Esophagus muscularis mucosa (tissue), 4 donors: Measurements from ENCODE around the gene OTUD4.

Source experiments
- EP300 ChIP-seq: sonication (generic); formaldehyde crosslinking; IDR thresholded peaks from one replicate; pipeline ENCODE4 v1.6.1; 2017; ENCODE audit warnings: antibody characterized with exemption
- POLR2A ChIP-seq: fragments of 450-650 bp; IDR thresholded peaks from one replicate; pipeline ENCODE4 v1.6.1; 2017; ENCODE audit warnings: antibody characterized with exemption, moderate library complexity, mild to moderate bottlenecking, low read depth
- TF ChIP-seq, protein P1 (sequence below), 3 experiments: fragments of 200-600 bp in 2 of 3; fragments of 450-650 bp in 1 of 3; sonication (generic) in 2 of 3; IDR thresholded peaks; one replicate each; pipeline ENCODE4 v1.5.1; 2017 to 2019; ENCODE audit warnings: antibody characterized with exemption in 3 of 3, mild to moderate bottlenecking in 2 of 3, moderate library complexity in 1 of 3

DNA sequence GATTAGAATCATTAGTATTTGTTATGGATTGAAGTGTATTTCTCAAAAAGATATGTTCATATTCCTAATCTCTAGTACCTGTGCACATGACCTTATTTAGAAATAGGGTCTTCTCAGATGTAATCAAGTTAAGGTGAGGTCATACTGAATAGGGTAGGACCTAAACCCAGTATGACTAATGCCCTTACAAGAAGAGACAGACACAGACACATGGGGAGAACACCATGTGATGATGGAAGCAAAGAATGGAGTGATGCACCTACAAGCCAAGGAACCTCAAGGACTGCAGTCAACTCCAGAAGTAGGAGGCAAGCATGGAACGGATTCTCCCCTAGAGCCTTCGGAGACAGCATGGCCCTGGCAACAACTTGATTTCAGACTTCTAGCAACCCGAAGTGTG is 31.4 kb downstream of the OTUD4 start:
- TF ChIP-seq POLR2A (no peak), EP300 (no peak)
- TF ChIP-seq, protein P1, sequence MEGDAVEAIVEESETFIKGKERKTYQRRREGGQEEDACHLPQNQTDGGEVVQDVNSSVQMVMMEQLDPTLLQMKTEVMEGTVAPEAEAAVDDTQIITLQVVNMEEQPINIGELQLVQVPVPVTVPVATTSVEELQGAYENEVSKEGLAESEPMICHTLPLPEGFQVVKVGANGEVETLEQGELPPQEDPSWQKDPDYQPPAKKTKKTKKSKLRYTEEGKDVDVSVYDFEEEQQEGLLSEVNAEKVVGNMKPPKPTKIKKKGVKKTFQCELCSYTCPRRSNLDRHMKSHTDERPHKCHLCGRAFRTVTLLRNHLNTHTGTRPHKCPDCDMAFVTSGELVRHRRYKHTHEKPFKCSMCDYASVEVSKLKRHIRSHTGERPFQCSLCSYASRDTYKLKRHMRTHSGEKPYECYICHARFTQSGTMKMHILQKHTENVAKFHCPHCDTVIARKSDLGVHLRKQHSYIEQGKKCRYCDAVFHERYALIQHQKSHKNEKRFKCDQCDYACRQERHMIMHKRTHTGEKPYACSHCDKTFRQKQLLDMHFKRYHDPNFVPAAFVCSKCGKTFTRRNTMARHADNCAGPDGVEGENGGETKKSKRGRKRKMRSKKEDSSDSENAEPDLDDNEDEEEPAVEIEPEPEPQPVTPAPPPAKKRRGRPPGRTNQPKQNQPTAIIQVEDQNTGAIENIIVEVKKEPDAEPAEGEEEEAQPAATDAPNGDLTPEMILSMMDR (IDR thresholded peaks at IDR 0.05), result no peak
